Stomach (tissue), 9 donors: ENCODE results near the gene SLC22A13. TPM values are rescaled to one million over a fixed set of nuclear protein-coding genes. Genes with fewer than 3 reads are reported as not detected.

Experiments
- DNase-seq, 2 donors: peaks; one replicate each; pipeline versions ENCODE4 v3.0.0 to v3.0.0-alpha.2; 2013 to 2019
- H3K27ac ChIP-seq, 5 donors: fragments of 200-600 bp in 4 of 5; sonication (generic) in 4 of 5; one replicate each; pipeline ENCODE4 v1.5.1; 2013 to 2019; ENCODE audit warnings: mild to moderate bottlenecking in 1 of 5, moderate library complexity in 1 of 5
- H3K27me3 ChIP-seq, 3 donors: fragments of 200-600 bp; sonication (generic); one replicate each; pipeline ENCODE4 v1.5.1; 2017 to 2019; ENCODE audit warnings: mixed run types in 1 of 3
- H3K36me3 ChIP-seq, 4 donors: fragments of 200-600 bp; sonication (generic); 1 replicate in 3 of 4; 2 replicates in 1 of 4; pipeline ENCODE4 v1.5.1; 2016 to 2019
- H3K4me1 ChIP-seq, 4 donors: fragments of 200-600 bp; sonication (generic); one replicate each; pipeline ENCODE4 v1.5.1; 2016 to 2019
- H3K4me3 ChIP-seq, 4 donors: fragments of 200-600 bp; sonication (generic) in 3 of 4; one replicate each; pipeline ENCODE4 v1.5.1; 2016 to 2019; ENCODE audit warnings: mild to moderate bottlenecking in 1 of 4
- H3K9me3 ChIP-seq, 4 donors: fragments of 200-600 bp; sonication (generic); one replicate each; pipeline ENCODE4 v1.5.1; 2016 to 2019
- CTCF ChIP-seq, 7 experiments: fragments of 450-650 bp in 4 of 7; fragments of 200-600 bp in 3 of 7; sonication (generic) in 3 of 7; IDR thresholded peaks; one replicate each; pipeline ENCODE4 v1.5.1; 2016 to 2019; ENCODE audit warnings: antibody characterized with exemption in 7 of 7, control low read depth in 2 of 7, mild to moderate bottlenecking in 1 of 7
- EP300 ChIP-seq: sonication (generic); formaldehyde crosslinking; IDR thresholded peaks from one replicate; pipeline ENCODE4 v1.6.1; 2017; ENCODE audit warnings: antibody characterized with exemption
- POLR2A ChIP-seq, 4 donors: fragments of 450-650 bp; IDR thresholded peaks; one replicate each; pipeline ENCODE4 v1.6.1; 2016; ENCODE audit warnings: antibody characterized with exemption in 4 of 4, control low read depth in 2 of 4, mild to moderate bottlenecking in 1 of 4, moderate library complexity in 1 of 4
- POLR2AphosphoS5 ChIP-seq, 3 donors: sonication (generic); formaldehyde crosslinking; IDR thresholded peaks; one replicate each; pipeline ENCODE4 v1.6.1; 2016; ENCODE audit warnings: antibody characterized with exemption in 3 of 3
- WGBS, 5 donors: extraction: QIAGEN DNeasy Blood & Tissue Kit in 3 of 5; methylation state at CpG; one replicate each; pipeline versions ENCODE4 v1.1.5 to v1.1.7; 2013 to 2018; 5-methylcytosine and 5-hydroxymethylcytosine counted together
- intact Hi-C: fragments of 100-400 bp; cut with DNase I; formaldehyde crosslinking; loops from one replicate; pipeline ENCODE4 v1.15.1; 2023; ENCODE audit warnings: low total_unique reads
- polyA plus RNA-seq, 3 donors: library from polyadenylated mRNA; stranded (reverse); fragments of 200-250 nt; gene quantifications; one replicate each; pipeline ENCODE4 v1.2.3, GENCODE V29; 2013
- total RNA-seq, 5 donors: library from RNA; depleted of rRNA; stranded (reverse); fragments of >200 nt; gene quantifications; one replicate each; pipeline versions ENCODE4 v1.1.0 to v1.2.3, GENCODE V29; 2014 to 2016
- donor health status: healthy with polysubstance abuse.
- donor health status: Bipolar disorder and iron deficiency.
- donor health status: healthy.

Gene SLC22A13
- total and polyA plus RNA-seq, 8 donors, result 0.05 to 0.73 (median 0.29) TPM; not detected in 5

GRCh38 chr3:38264353-38264771, 1.2 kb upstream of the SLC22A13 start:
- H3K27me3 ChIP-seq, result no peaks in the 10 kb centered on the region
- no peak for DNase-seq
- no peaks in the 10 kb centered on the region for H3K4me1 ChIP-seq
- H3K4me3 ChIP-seq, result no peak overlapping the region
- no peaks in the 10 kb centered on the region for H3K9me3 ChIP-seq
- intact Hi-C loops, result no loop called here
- peaks cover 0 to 8% (median 5%) of the 10 kb centered on the region in 4 donors for H3K36me3 ChIP-seq
- TF ChIP-seq CTCF (IDR thresholded peaks at IDR 0.05), result no peak
- no peak overlapping the region for H3K27ac ChIP-seq
- 0% methylated on average over 1 of the region's 1 CpG for WGBS, 5 donors

- intact Hi-C loops, result no loop called here
- no peak overlapping the region for H3K4me3 ChIP-seq
- peaks cover 0 to 8% (median 5%) of the 10 kb centered on the region in 4 donors for H3K36me3 ChIP-seq
- WGBS, 5 donors, result 70 to 90% (median 77%) methylated on average over 1 of the region's 1 CpG
- H3K27ac ChIP-seq, result no peak overlapping the region
- DNase-seq, result no peak
- H3K9me3 ChIP-seq, result no peaks in the 10 kb centered on the region
- no peaks in the 10 kb centered on the region for H3K27me3 ChIP-seq
- TF ChIP-seq EP300 (no peak), POLR2A (IDR thresholded peaks at IDR 0.05) (no peak), POLR2AphosphoS5 (IDR thresholded peaks at IDR 0.05) (no peak)
- H3K4me1 ChIP-seq, result no peaks in the 10 kb centered on the region
Measured at GRCh38 chr3:38264779-38265178, 833 bp upstream of the SLC22A13 start.

GRCh38 chr3:38266810-38267209, 1.2 kb downstream of the SLC22A13 start:
- Histone ChIP-seq H3K4me1 (no peaks in the 10 kb centered on the region), H3K36me3 (peaks cover 0 to 5% (median 0%) of the 10 kb centered on the region in 4 donors), H3K4me3 (no peak overlapping the region), H3K9me3 (no peaks in the 10 kb centered on the region), H3K27me3 (no peaks in the 10 kb centered on the region), H3K27ac (no peak overlapping the region)
- DNase-seq, result no peak
- intact Hi-C loops, result no loop called here
- 83 to 95% (median 90%) methylated on average over 1 of the region's 1 CpG for WGBS, 5 donors
- TF ChIP-seq POLR2AphosphoS5 (IDR thresholded peaks at IDR 0.05) (no peak), POLR2A (IDR thresholded peaks at IDR 0.05) (no peak), CTCF (IDR thresholded peaks at IDR 0.05) (no peak), EP300 (no peak)

- Histone ChIP-seq H3K4me3 (no peak overlapping the region), H3K27me3 (no peaks in the 10 kb centered on the region), H3K4me1 (no peaks in the 10 kb centered on the region), H3K27ac (no peak overlapping the region), H3K9me3 (no peaks in the 10 kb centered on the region), H3K36me3 (peaks cover 0 to 5% (median 0%) of the 10 kb centered on the region in 4 donors)
- TF ChIP-seq CTCF (IDR thresholded peaks at IDR 0.05) (no peak), EP300 (no peak), POLR2A (IDR thresholded peaks at IDR 0.05) (no peak), POLR2AphosphoS5 (IDR thresholded peaks at IDR 0.05) (no peak)
- intact Hi-C loops, result no loop called here
- no peak for DNase-seq
- 72 to 91% (median 87%) methylated on average over 2 of the region's 2 CpGs for WGBS, 5 donors
Measured at GRCh38 chr3:38267662-38268061, 2.0 kb downstream of the SLC22A13 start.

GRCh38 chr3:38268087-38268486, 2.5 kb downstream of the SLC22A13 start:
- Histone ChIP-seq H3K27ac (no peak overlapping the region), H3K27me3 (no peaks in the 10 kb centered on the region), H3K4me1 (no peaks in the 10 kb centered on the region), H3K9me3 (no peaks in the 10 kb centered on the region), H3K4me3 (no peak overlapping the region), H3K36me3 (peaks cover 0 to 5% (median 0%) of the 10 kb centered on the region in 4 donors)
- no peak for TF ChIP-seq POLR2AphosphoS5 (IDR thresholded peaks at IDR 0.05)
- TF ChIP-seq EP300, result no peak
- TF ChIP-seq POLR2A (IDR thresholded peaks at IDR 0.05), result no peak
- no peak for TF ChIP-seq CTCF (IDR thresholded peaks at IDR 0.05)
- DNase-seq, result no peak
- intact Hi-C loops, result no loop called here
- WGBS, 5 donors, result 69 to 80% (median 78%) methylated on average over 5 of the region's 5 CpGs
